Brain microvascular endothelial cell (primary cell): ENCODE data around the gene KCNQ5.
A peak's percentile ranks its signal among the peaks of the same experiment; 100 is the strongest.

Source experiments
- DNase-seq: peaks from one replicate; pipeline ENCODE4 v3.0.0-alpha.2; 2020
- H3K27ac ChIP-seq: fragments of 250-450 bp; sonication (Bioruptor Pico); 2 replicates; pipeline ENCODE4 v1.5.1; 2020; ENCODE audit warnings: mild to moderate bottlenecking, moderate library complexity
- H3K27me3 ChIP-seq: fragments of 250-450 bp; sonication (Bioruptor Pico); replicated peaks from 2 replicates; pipeline ENCODE4 v1.5.1; 2020; ENCODE audit warnings: mild to moderate bottlenecking
- H3K36me3 ChIP-seq: fragments of 250-450 bp; sonication (Bioruptor Pico); replicated peaks from 2 replicates; pipeline ENCODE4 v1.5.1; 2020; ENCODE audit warnings: mild to moderate bottlenecking
- H3K4me3 ChIP-seq: 2 replicates; pipeline ENCODE4 v1.5.1; 2011; ENCODE audit warnings: low read depth, mild to moderate bottlenecking, control low read depth, low read length, moderate library complexity
- in situ Hi-C: cut with HindIII; loops from 2 replicates; pipeline ENCODE4 v1.10.0; 2017; ENCODE audit warnings: low sequenced_read_pairs, low pct_ligation_motif_present
- TF ChIP-seq, protein P1 (sequence below): IDR thresholded peaks from 2 replicates; pipeline ENCODE4 v1.5.1; 2011; ENCODE audit warnings: low read depth, mild to moderate bottlenecking, moderate library complexity, low read length, control low read depth, inconsistent platforms; ENCODE audit errors: missing control alignments

The KCNQ5 gene

DNA sequence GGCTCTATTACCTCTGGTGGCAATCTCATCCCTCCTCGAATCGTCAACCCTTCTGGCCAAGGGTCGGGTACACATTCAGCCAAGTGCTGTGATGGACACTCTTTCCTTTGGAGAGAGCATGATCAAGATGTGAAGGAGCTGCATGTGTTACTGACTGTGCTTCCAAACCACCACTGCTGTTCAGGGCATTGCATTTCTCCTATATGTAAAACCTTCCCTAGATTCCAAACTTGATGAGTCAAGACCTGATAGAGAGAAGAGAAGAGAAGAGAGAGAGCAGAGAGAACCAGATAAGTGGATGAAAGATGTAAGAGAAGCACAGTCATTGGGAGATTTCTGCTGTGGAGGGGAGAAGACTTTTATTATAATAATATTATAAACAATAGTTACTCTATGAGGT lies 162.2 kb downstream of the KCNQ5 start:
- no peak overlapping the region for H3K4me3 ChIP-seq
- DNase-seq = peak; percentile 20
- no peaks in the 10 kb centered on the region for H3K27me3 ChIP-seq
- H3K27ac ChIP-seq = peak overlapping the region; percentile 76
- in situ Hi-C loops = no loop called here
- H3K36me3 ChIP-seq = no peaks in the 10 kb centered on the region
- TF ChIP-seq, protein P1, sequence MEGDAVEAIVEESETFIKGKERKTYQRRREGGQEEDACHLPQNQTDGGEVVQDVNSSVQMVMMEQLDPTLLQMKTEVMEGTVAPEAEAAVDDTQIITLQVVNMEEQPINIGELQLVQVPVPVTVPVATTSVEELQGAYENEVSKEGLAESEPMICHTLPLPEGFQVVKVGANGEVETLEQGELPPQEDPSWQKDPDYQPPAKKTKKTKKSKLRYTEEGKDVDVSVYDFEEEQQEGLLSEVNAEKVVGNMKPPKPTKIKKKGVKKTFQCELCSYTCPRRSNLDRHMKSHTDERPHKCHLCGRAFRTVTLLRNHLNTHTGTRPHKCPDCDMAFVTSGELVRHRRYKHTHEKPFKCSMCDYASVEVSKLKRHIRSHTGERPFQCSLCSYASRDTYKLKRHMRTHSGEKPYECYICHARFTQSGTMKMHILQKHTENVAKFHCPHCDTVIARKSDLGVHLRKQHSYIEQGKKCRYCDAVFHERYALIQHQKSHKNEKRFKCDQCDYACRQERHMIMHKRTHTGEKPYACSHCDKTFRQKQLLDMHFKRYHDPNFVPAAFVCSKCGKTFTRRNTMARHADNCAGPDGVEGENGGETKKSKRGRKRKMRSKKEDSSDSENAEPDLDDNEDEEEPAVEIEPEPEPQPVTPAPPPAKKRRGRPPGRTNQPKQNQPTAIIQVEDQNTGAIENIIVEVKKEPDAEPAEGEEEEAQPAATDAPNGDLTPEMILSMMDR = no peak

DNA sequence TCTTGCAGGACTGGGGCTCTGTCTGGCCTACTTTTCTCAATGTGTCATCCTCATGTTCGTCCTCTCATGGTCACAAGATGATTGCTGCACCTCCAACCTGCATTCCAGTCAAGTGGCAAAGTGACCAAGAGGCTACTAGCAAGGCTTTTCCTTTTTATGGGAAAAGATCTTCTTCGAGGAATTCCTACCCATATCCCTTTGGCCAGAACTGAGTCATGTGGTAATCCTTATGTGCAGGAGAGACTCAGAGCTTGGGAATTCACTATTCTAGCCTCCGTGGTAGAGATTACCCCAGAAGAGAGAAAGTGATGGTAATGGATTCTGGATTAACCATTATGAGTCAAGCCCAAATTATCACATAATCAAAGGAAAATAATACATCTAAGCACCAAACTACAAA lies 162.7 kb downstream of the KCNQ5 start:
- no peaks in the 10 kb centered on the region for H3K27me3 ChIP-seq
- in situ Hi-C loops = no loop called here

DNA sequence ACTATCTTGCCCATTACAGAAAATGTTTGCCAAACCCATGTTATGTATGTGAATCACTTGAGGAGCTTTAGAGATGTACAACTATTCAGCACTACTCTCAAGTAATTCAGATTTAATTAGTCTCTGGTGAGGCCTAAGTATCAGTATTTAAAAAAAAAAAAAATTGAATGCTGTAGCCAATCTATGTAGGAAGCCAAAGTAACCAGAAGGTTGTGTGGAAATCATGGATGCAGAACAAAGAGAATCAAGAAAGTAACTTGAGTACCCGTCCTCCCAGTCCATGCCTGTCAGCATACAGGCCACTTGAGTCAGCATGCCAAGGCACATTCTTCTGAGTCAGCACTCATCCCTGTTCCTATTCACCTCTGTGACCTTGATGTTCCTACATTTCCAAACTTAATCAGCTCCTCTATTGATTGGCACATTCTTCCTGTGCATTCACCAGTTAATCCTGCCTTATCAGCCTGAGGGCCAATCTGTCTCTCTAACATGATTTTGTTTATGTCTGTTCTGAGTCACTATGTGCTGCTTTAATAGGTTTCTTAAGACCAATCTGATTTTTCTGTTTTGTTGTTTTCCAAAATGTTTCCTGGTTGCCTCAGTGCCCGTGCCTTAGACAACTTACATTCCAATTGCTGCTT lies 165.6 kb downstream of the KCNQ5 start:
- DNase-seq = peak; percentile 70
- no peaks in the 10 kb centered on the region for H3K27me3 ChIP-seq
- H3K4me3 ChIP-seq = no peak overlapping the region
- no peaks in the 10 kb centered on the region for H3K36me3 ChIP-seq
- in situ Hi-C loops = no loop called here
- TF ChIP-seq, protein P1 = no peak
- peak overlapping the region; percentile 54 for H3K27ac ChIP-seq

More for the DNA sequence above, 162.7 kb downstream of the KCNQ5 start:
- Histone ChIP-seq H3K36me3 (no peaks in the 10 kb centered on the region), H3K4me3 (no peak overlapping the region), H3K27ac (peak overlapping the region; percentile 76)
- TF ChIP-seq, protein P1 = no peak
- peak; percentile 26 for DNase-seq

DNA sequence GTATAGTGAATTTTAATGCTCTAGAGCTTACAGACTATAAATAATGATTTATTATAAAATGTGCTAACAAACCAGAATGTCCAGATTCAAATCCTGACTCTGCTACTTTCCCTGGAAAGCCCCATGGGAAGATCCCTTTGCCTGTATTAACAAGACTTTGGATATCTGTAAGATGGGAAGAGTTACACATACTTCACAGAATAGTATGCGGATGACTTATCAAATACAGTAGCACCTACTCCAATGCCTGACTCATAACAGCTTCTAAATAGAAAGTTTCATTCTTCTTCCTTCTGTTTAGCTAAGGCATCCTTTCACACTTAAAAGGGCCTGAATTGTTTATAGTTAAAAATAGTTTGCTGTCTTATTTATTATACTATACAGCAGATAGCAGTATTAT lies 166.3 kb downstream of the KCNQ5 start:
- H3K27me3 ChIP-seq = no peaks in the 10 kb centered on the region
- no peak overlapping the region for H3K4me3 ChIP-seq
- no peaks in the 10 kb centered on the region for H3K36me3 ChIP-seq
- H3K27ac ChIP-seq = peak overlapping the region; percentile 54
- DNase-seq = peak; percentile 16
- in situ Hi-C loops = no loop called here
- TF ChIP-seq, protein P1 = no peak

DNA sequence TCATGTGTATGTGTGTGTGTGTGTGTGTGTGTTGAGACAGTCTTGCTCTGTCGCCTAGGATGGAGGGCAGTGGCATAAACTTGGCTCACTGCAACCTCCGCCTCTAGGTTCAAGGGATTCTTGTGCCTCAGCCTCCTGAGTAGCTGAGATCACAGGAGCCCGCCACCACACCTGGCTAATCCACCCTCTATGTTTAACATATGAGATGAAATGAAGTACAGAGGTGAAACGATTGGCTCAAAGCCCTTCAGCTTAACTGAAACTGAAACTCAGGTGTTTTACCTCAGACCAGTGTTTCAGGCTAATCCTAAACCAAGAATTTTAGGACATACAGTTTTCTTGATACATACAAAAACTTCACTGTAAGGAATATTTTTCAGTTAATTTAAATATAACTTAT lies 167.3 kb downstream of the KCNQ5 start:
- no peaks in the 10 kb centered on the region for H3K27me3 ChIP-seq
- no peaks in the 10 kb centered on the region for H3K36me3 ChIP-seq
- no peak overlapping the region for H3K27ac ChIP-seq
- in situ Hi-C loops = no loop called here
- no peak for DNase-seq
- no peak overlapping the region for H3K4me3 ChIP-seq
- TF ChIP-seq, protein P1 = no peak

DNA sequence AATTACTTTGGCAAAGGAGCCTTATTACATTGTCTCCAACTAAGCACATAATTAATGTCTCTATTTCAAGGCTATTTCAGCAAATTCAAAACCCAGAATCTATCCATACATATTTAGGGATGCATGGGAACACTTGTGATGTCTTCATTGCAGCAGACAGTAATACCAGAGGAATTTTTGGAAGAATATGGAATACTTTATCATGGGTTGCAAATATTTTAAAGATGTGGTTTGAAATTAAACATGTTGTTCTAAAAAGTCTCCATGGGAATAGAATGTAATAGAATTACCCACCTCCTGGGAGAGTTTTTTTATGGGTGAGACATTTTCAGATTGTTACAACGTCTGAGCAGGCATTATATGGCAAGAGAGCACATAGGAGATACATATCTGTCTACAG lies 170.8 kb downstream of the KCNQ5 start:
- no peak for DNase-seq
- Histone ChIP-seq H3K36me3 (no peaks in the 10 kb centered on the region), H3K4me3 (no peak overlapping the region), H3K27ac (no peak overlapping the region), H3K27me3 (no peaks in the 10 kb centered on the region)
- TF ChIP-seq, protein P1 = no peak
- in situ Hi-C loops = no loop called here
